IPS DF 6.9 (cell line): ENCODE data around the gene PATJ.

ENCODE experiments used
- DNase-seq: peaks from one replicate; pipeline ENCODE4 v3.0.0-alpha.2; 2013; ENCODE audit warnings: low read depth, low spot score
- H3K27ac ChIP-seq: one replicate; pipeline ENCODE4 v1.5.1; 2013; ENCODE audit warnings: low read length, control low read depth
- H3K27me3 ChIP-seq: 2 replicates; pipeline ENCODE4 v1.6.1; 2013; ENCODE audit warnings: mild to moderate bottlenecking, low read length; ENCODE audit not compliant: control insufficient read depth, insufficient read depth
- H3K36me3 ChIP-seq: 2 replicates; pipeline ENCODE4 v1.6.1; 2013; ENCODE audit warnings: low read length; ENCODE audit not compliant: control insufficient read depth, insufficient read depth
- H3K4me1 ChIP-seq: 2 replicates; pipeline ENCODE4 v1.6.1; 2013; ENCODE audit warnings: low read length; ENCODE audit not compliant: control insufficient read depth, insufficient read depth
- H3K4me3 ChIP-seq: 2 replicates; pipeline ENCODE4 v1.5.1; 2013; ENCODE audit warnings: mild to moderate bottlenecking, low read length
- H3K9me3 ChIP-seq: 2 replicates; pipeline ENCODE4 v1.6.1; 2013; ENCODE audit warnings: low read length, inconsistent platforms; ENCODE audit not compliant: control insufficient read depth, insufficient read depth
- WGBS: extraction: QIAGEN DNeasy Blood & Tissue Kit; methylation state at CpG from one replicate; pipeline ENCODE4 v1.1.7; 2013; ENCODE audit warnings: mixed read lengths, missing lambda C conversion rate; ENCODE audit not compliant: insufficient read length, insufficient coverage; 5-methylcytosine and 5-hydroxymethylcytosine counted together

Gene PATJ

DNA sequence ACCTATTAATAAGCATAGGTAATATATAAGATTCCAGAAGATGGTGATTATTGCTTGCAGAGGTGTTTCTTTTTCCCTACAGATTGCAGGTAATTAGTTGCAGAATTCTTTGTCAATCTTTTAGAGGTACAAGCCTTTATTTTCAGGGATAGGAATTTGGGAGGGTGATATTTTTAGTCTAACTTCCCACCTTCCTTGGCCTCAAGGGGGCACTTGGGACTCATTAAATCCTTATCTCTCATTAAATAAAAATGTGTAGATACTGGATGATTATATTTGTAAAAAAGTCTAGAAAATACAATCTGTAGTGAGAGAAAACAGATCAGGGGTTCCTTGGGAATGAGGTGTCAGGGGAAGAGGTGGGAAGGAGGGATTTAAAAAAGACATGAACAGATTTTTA lies 179.2 kb downstream of the PATJ start:
- Histone ChIP-seq H3K27me3 (no peaks in the 10 kb centered on the region), H3K4me3 (no peak overlapping the region), H3K9me3 (no peaks in the 10 kb centered on the region), H3K36me3 (no peaks in the 10 kb centered on the region), H3K4me1 (no peaks in the 10 kb centered on the region), H3K27ac (no peak overlapping the region)
- no peak for DNase-seq

DNA sequence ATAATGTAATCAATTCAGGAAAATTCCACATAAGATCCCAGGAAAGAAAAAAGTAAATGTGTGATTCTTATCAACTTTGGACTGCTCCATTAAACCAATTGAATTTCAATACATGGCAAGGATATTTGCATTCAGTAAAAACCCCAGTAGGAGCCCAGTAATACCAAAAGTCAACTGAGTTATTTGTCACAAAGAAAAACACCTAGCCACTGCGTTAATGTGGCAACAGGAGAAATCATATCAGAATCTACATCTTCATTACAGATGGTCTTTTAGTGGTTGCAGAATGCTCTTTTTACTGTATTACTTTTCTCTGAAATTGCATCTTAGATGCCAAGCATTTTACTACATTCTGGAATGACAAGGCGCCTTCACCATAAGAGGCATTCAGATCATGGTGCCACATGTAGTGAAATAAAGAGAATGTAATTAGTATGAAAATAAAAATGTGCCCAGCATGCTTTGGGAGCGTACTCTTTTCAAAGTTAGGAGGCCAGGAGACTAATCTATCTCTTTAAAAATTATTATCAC lies 180.7 kb downstream of the PATJ start:
- no CpG with 5 or more reads among the region's 3 CpGs for WGBS

DNA sequence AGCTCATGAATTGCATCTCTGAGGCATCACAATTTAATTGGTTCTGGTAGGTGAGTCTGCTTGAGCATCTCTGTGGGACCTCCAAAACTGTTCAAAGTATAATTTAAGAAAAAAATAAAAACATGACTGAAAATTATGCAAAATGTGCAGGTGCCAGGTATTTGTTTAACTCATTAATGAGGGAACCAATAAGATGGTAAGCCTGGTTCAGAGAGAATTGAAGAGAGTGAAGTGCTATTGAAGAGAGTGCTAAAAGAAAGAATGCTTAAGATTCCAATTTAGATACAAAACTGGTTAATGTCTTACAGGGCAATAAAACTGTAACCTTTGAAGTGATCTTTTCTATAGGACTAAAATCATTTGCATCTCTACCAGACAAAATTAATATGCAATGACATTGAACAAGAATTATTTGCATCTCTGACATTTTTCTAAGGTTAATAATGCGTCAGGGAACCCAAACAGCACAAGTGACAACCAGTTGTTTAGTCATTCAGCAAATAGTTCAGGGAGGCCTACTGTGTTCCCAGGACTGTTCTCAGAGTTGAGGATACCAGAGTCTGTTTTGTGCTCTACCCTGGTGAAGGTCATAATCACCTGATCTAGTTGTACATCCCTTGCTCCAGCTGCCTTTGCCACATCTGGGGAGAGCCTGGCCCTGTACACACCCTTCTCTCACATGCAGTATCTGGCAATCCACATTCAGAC lies 183.5 kb downstream of the PATJ start:
- DNase-seq = no peak
- WGBS = no CpG with 5 or more reads among the region's 1 CpG
- no peak overlapping the region for H3K4me3 ChIP-seq
- no peaks in the 10 kb centered on the region for H3K36me3 ChIP-seq
- no peak overlapping the region for H3K27ac ChIP-seq
- no peaks in the 10 kb centered on the region for H3K27me3 ChIP-seq
- H3K9me3 ChIP-seq = no peaks in the 10 kb centered on the region
- no peaks in the 10 kb centered on the region for H3K4me1 ChIP-seq

More for the DNA sequence above, 180.7 kb downstream of the PATJ start:
- Histone ChIP-seq H3K4me1 (no peaks in the 10 kb centered on the region), H3K27me3 (no peaks in the 10 kb centered on the region), H3K9me3 (no peaks in the 10 kb centered on the region), H3K27ac (no peak overlapping the region), H3K4me3 (no peak overlapping the region), H3K36me3 (no peaks in the 10 kb centered on the region)
- no peak for DNase-seq

DNA sequence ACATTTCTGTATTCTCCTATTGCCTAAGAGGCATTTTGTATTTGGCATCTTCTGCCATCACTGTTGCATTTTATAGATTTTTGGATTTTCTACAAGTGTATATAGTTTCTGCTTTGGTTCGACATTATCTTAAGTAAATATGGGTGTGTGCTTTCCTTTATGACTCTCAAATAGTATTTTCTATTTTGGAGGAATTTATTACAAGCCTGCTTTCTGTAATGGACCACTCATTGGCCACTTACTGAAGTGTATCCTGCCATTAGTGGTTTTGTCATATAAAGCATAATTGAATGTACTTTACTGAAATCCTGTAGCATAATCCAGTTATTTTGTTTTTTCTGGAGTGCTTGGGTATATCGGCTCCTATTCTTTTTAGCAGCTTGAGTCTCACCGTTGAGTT lies 184.3 kb downstream of the PATJ start:
- Histone ChIP-seq H3K9me3 (no peaks in the 10 kb centered on the region), H3K27me3 (no peaks in the 10 kb centered on the region), H3K4me3 (no peak overlapping the region), H3K4me1 (no peaks in the 10 kb centered on the region), H3K27ac (no peak overlapping the region), H3K36me3 (no peaks in the 10 kb centered on the region)
- DNase-seq = no peak
- no CpG with 5 or more reads among the region's 3 CpGs for WGBS

DNA sequence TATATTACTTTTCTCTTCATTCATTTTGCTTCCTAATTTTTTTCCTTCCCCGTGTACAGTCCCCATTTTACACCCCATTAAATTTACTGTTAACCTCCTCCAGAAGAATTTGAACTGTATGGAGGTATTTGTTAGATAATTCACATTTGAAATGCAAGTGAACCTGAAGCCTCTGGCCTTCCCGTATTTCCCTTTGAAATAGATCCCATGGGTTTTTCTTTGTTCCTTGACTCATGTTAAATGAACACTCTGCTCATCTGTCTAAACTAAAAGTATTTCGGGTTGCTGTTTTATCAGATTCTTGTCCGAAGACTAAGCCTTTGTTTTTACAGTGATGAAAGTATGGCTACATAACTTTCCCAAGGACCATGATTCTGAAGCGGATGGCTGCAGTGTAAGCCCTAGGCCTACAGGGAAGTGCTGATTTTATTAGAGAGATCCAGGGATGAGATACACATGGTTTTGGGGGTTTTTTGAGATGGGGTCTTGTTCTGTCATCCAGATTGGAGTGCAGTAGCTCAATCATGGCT lies 187.9 kb downstream of the PATJ start:
- Histone ChIP-seq H3K4me1 (no peaks in the 10 kb centered on the region), H3K9me3 (no peaks in the 10 kb centered on the region), H3K27me3 (no peaks in the 10 kb centered on the region), H3K36me3 (no peaks in the 10 kb centered on the region), H3K27ac (no peak overlapping the region), H3K4me3 (no peak overlapping the region)
- WGBS = no CpG with 5 or more reads among the region's 5 CpGs
- DNase-seq = no peak

DNA sequence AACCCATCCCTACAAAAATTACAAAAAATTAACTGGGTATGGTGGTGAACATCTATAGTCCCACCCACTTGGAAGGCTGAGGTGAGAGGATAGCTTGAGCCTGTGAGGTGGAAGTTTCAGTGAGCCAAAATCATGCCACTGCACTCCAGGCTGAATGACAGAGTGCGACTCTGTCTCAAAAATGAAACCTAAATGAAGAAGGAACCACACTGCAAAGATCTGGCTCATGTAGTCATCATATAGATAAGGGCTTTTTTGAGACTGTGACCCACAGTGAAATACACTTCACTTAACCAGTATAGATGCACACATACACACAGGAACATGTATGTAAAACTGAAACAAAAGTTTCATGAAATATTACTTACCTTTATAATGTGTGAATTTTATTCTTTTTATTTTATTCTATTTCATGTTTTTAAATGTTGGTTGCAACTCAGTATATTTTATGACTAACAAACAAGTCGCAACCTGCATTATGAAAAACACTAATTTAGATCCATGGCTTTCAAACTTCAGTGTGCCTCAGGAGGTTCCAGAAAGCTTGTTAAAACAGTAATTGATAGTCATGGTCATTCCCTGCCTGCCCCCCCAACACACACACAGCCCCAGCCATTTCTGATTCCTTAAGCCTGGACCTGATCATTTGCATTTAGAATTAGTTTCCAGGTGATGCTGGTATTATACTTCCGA lies 189.5 kb downstream of the PATJ start:
- no peak for DNase-seq
- no peaks in the 10 kb centered on the region for H3K27me3 ChIP-seq
- no peaks in the 10 kb centered on the region for H3K36me3 ChIP-seq
- no peaks in the 10 kb centered on the region for H3K9me3 ChIP-seq
- no peaks in the 10 kb centered on the region for H3K4me1 ChIP-seq
- H3K4me3 ChIP-seq = no peak overlapping the region
- no peak overlapping the region for H3K27ac ChIP-seq
- no CpG with 5 or more reads among the region's 3 CpGs for WGBS

DNA sequence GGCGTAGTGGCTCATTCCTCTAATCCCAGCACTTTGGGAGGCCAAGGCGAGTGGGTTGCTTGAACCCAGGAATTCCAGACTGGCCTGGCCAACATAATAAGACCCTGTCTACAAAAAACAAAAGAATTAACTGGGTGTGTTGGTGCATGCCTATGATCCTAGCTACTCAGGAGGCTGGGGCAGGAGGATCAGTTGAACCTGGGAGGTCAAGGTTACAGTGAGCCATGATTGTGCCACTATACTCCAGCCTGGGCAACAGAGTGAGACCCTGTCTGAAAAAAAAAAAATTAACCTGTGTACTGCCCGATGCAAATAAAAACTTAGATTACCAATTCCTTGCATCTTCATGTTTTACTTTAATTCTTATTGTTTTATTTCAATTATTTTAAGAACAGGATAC lies 193.2 kb downstream of the PATJ start:
- no peak for DNase-seq
- no CpG with 5 or more reads among the region's 3 CpGs for WGBS
- no peak overlapping the region for H3K27ac ChIP-seq

DNA sequence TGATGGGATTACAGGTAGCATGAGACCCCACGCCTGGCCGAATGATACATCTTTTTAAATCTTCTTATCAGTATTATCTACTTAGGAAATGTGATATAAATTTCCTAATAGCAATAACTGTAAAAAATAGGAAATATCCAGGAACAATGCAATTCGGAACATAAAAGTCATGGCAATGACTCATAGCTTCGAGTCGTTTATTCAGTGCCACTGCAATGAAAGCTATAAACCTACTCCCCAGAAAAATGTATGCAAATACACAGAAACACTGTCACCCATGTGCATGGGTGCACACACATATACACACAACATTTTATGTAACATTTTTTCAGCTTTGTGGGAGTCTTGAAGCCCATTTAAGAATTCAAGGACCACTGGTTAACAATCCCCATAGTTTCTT lies 194.6 kb downstream of the PATJ start:
- no peaks in the 10 kb centered on the region for H3K27me3 ChIP-seq
- H3K36me3 ChIP-seq = no peaks in the 10 kb centered on the region
- no peaks in the 10 kb centered on the region for H3K4me1 ChIP-seq
- no peak overlapping the region for H3K4me3 ChIP-seq
- H3K27ac ChIP-seq = no peak overlapping the region
- no peaks in the 10 kb centered on the region for H3K9me3 ChIP-seq
- WGBS = no CpG with 5 or more reads among the region's 5 CpGs
- DNase-seq = no peak

More for the DNA sequence above, 193.2 kb downstream of the PATJ start:
- Histone ChIP-seq H3K4me1 (no peaks in the 10 kb centered on the region), H3K27me3 (no peaks in the 10 kb centered on the region), H3K36me3 (no peaks in the 10 kb centered on the region), H3K4me3 (no peak overlapping the region), H3K9me3 (no peaks in the 10 kb centered on the region)

DNA sequence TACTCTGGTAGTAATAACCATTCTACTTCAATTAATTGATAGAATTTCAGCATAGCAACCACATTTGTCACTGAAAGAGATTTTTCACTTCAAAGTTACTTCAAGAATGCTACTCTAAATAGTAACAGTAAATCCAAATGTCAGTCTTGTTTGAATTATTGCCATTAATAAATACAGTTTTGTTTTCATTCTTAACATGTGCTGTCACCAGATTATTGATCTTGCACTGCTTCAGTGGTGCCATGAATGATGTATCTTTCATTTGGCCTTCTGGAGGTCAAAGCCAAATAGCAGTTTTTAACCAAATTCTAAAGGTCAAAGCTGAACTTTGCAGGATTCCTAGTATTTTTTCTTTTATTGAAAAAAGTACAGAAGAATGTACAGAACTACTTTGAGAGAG lies 199.5 kb downstream of the PATJ start:
- H3K4me1 ChIP-seq = no peaks in the 10 kb centered on the region
- H3K9me3 ChIP-seq = no peaks in the 10 kb centered on the region
- no peak overlapping the region for H3K4me3 ChIP-seq
- no peaks in the 10 kb centered on the region for H3K27me3 ChIP-seq
- H3K36me3 ChIP-seq = no peaks in the 10 kb centered on the region; the same call in 1 of the 2 replicates
- no peak overlapping the region for H3K27ac ChIP-seq
- no peak for DNase-seq

DNA sequence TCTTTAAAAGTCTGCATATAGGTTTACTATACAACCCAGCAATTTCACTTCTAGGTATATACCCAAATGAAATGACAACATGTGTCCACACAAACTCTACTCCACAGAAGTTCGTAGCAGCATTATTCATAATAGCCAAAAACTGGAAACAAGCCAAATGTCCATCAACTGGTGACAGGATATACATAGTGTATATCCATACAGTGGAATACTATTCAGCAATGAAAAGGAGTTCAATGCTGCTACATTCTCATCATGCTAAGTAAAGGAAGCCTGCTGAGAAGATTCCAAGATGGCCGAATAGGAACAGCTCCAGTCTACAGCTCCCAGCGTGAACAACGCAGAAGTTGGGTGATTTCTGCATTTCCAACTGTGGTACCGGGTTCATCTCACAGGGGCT lies 200.6 kb downstream of the PATJ start:
- no CpG with 5 or more reads among the region's 5 CpGs for WGBS
- no peaks in the 10 kb centered on the region; the same call in 1 of the 2 replicates for H3K36me3 ChIP-seq

More for the DNA sequence above, 200.6 kb downstream of the PATJ start:
- no peak overlapping the region for H3K27ac ChIP-seq
- no peaks in the 10 kb centered on the region for H3K27me3 ChIP-seq
- DNase-seq = no peak
- H3K9me3 ChIP-seq = no peaks in the 10 kb centered on the region
- H3K4me1 ChIP-seq = no peaks in the 10 kb centered on the region
- no peak overlapping the region for H3K4me3 ChIP-seq
